GM10266 (cell line): ENCODE results near the gene PTPRN2.

Source experiments
- DNase-seq: peaks from one replicate; pipeline ENCODE4 v3.0.0; 2012; ENCODE audit errors: extremely low spot score
- CTCF ChIP-seq: IDR thresholded peaks from 2 replicates; pipeline ENCODE4 v1.5.1; 2012; ENCODE audit warnings: mild to moderate bottlenecking, low read depth; ENCODE audit not compliant: control insufficient read depth, insufficient read depth; ENCODE audit errors: missing control alignments

Gene PTPRN2

GRCh38 chr7:158281441-158281840, 306.2 kb downstream of the PTPRN2 start:
- TF ChIP-seq CTCF: no peak
- DNase-seq: no peak

GRCh38 chr7:158280448-158281144, 307.0 kb downstream of the PTPRN2 start:
- no peak for TF ChIP-seq CTCF
- DNase-seq: no peak

- no peak for TF ChIP-seq CTCF
- no peak for DNase-seq
Measured at GRCh38 chr7:158279539-158280447, 307.8 kb downstream of the PTPRN2 start.

GRCh38 chr7:158278745-158279320, 308.8 kb downstream of the PTPRN2 start:
- DNase-seq: no peak

GRCh38 chr7:158277219-158278141, 310.1 kb downstream of the PTPRN2 start:
- DNase-seq: no peak
- no peak for TF ChIP-seq CTCF

More at GRCh38 chr7:158278745-158279320, 308.8 kb downstream of the PTPRN2 start:
- no peak for TF ChIP-seq CTCF

GRCh38 chr7:158276414-158277218, 311.0 kb downstream of the PTPRN2 start:
- DNase-seq: no peak
- no peak for TF ChIP-seq CTCF
